CD14-positive monocyte (primary cell): Measurements from ENCODE around the gene FBXL17. TPM values are rescaled to one million over a fixed set of nuclear protein-coding genes. Genes with fewer than 3 reads are reported as not detected.

Experiments used
- DNase-seq, 3 donors: peaks; one replicate each; pipeline ENCODE4 v3.0.0-alpha.2; 2011 to 2022
- H2AFZ ChIP-seq: 2 replicates; pipeline ENCODE4 v1.6.0; 2012; ENCODE audit warnings: mild to moderate bottlenecking, low read depth, low read length, inconsistent platforms; ENCODE audit not compliant: insufficient read depth, poor library complexity, severe bottlenecking
- H3K27ac ChIP-seq, 2 donors: 1 replicate in 1 of 2; 2 replicates in 1 of 2; pipeline ENCODE4 v1.5.1; 2012 to 2013; ENCODE audit warnings: low read length in 2 of 2, control low read depth in 1 of 2, inconsistent platforms in 1 of 2, low read depth in 1 of 2, mild to moderate bottlenecking in 1 of 2
- H3K27me3 ChIP-seq, 2 donors: one replicate each; pipeline versions ENCODE4 v1.6.0 to v1.6.1; 2011 to 2013; ENCODE audit warnings: low read length in 2 of 2; ENCODE audit not compliant: control insufficient read depth in 2 of 2, insufficient read depth in 2 of 2
- H3K36me3 ChIP-seq, 2 donors: replicated peaks in 1 of 2; 1 replicate in 1 of 2; 2 replicates in 1 of 2; pipeline versions ENCODE4 v1.5.1 to v1.6.1; 2012 to 2013; ENCODE audit warnings: low read length in 2 of 2, control low read depth in 1 of 2, inconsistent platforms in 1 of 2, mild to moderate bottlenecking in 1 of 2; ENCODE audit not compliant: insufficient read depth in 2 of 2, control insufficient read depth in 1 of 2
- H3K4me1 ChIP-seq, 2 donors: 1 replicate in 1 of 2; 2 replicates in 1 of 2; pipeline versions ENCODE4 v1.5.1 to v1.6.1; 2012 to 2013; ENCODE audit warnings: low read length in 2 of 2, control low read depth in 1 of 2, inconsistent platforms in 1 of 2, mild to moderate bottlenecking in 1 of 2, moderate library complexity in 1 of 2; ENCODE audit not compliant: insufficient read depth in 2 of 2, control insufficient read depth in 1 of 2
- H3K4me2 ChIP-seq: replicated peaks from 2 replicates; pipeline ENCODE3; 2012; ENCODE audit warnings: low read length, moderate library complexity, mild to moderate bottlenecking; ENCODE audit not compliant: poor library complexity, severe bottlenecking; ENCODE audit errors: extremely low read depth
- H3K4me3 ChIP-seq, 3 experiments: fragments of 200-600 bp in 1 of 3; sonication (generic) in 1 of 3; replicated peaks in 1 of 3; 1 replicate in 2 of 3; 2 replicates in 1 of 3; pipeline ENCODE4 v1.5.1; 2011 to 2013; ENCODE audit warnings: low read length in 3 of 3, mild to moderate bottlenecking in 3 of 3, control low read depth in 2 of 3, low read depth in 2 of 3, inconsistent platforms in 1 of 3, moderate library complexity in 1 of 3
- H3K79me2 ChIP-seq: 2 replicates; pipeline ENCODE4 v1.6.0; 2012; ENCODE audit warnings: mild to moderate bottlenecking, control low read depth, inconsistent platforms, low read length, moderate library complexity; ENCODE audit not compliant: insufficient read depth
- H3K9ac ChIP-seq: 2 replicates; pipeline ENCODE4 v1.6.0; 2017; ENCODE audit warnings: low read length, mild to moderate bottlenecking; ENCODE audit not compliant: insufficient read depth, poor library complexity, severe bottlenecking
- H3K9me3 ChIP-seq, 2 donors: replicated peaks in 1 of 2; 1 replicate in 1 of 2; 2 replicates in 1 of 2; pipeline versions ENCODE4 v1.5.1 to v1.6.1; 2012 to 2013; ENCODE audit warnings: low read length in 2 of 2, control low read depth in 1 of 2; ENCODE audit not compliant: control insufficient read depth in 1 of 2, insufficient read depth in 1 of 2
- H4K20me1 ChIP-seq: 2 replicates; pipeline ENCODE4 v1.6.0; 2012; ENCODE audit warnings: mild to moderate bottlenecking, low read length, control low read depth, moderate library complexity; ENCODE audit not compliant: insufficient read depth
- H3K27ac Mint-ChIP-seq, 7 donors: one replicate each; pipeline ENCODE4 v1.8.0; 2020; ENCODE audit warnings: mild to moderate bottlenecking in 7 of 7, mixed read lengths in 7 of 7, moderate library complexity in 6 of 7, inconsistent platforms in 2 of 7
- H3K27me3 Mint-ChIP-seq, 3 donors: one replicate each; pipeline ENCODE4 v1.8.0; 2021 to 2022; ENCODE audit warnings: low read depth in 3 of 3, mild to moderate bottlenecking in 3 of 3, mixed read lengths in 3 of 3, moderate library complexity in 3 of 3, inconsistent platforms in 1 of 3
- H3K36me3 Mint-ChIP-seq, 2 donors: one replicate each; pipeline ENCODE4 v1.8.0; 2020; ENCODE audit warnings: mixed read lengths in 2 of 2, inconsistent platforms in 1 of 2, mild to moderate bottlenecking in 1 of 2
- H3K4me1 Mint-ChIP-seq: one replicate; pipeline ENCODE4 v1.8.0; 2020; ENCODE audit warnings: mild to moderate bottlenecking, mixed read lengths
- H3K4me3 Mint-ChIP-seq, 2 donors: one replicate each; pipeline ENCODE4 v1.8.0; 2020; ENCODE audit warnings: mild to moderate bottlenecking in 2 of 2, mixed read lengths in 2 of 2, moderate library complexity in 1 of 2
- H3K9me3 Mint-ChIP-seq, 7 donors: one replicate each; pipeline ENCODE4 v1.8.0; 2020 to 2022; ENCODE audit warnings: mixed read lengths in 7 of 7, mild to moderate bottlenecking in 6 of 7, moderate library complexity in 6 of 7, inconsistent platforms in 2 of 7
- CTCF ChIP-seq: fragments of 200-600 bp; IDR thresholded peaks from one replicate; pipeline ENCODE4 v1.8.0; 2022; ENCODE audit warnings: antibody characterized with exemption, mild to moderate bottlenecking
- WGBS: methylation state at CpG from one replicate; pipeline ENCODE4 v1.1.5; 2013; ENCODE audit warnings: missing lambda C conversion rate; ENCODE audit not compliant: insufficient coverage; 5-methylcytosine and 5-hydroxymethylcytosine counted together
- intact Hi-C, 2 donors: fragments of 100-400 bp; cut with micrococcal nuclease; formaldehyde crosslinking; loops; one replicate each; pipeline versions ENCODE4 v1.15.0 to v1.15.1; 2023
- polyA plus RNA-seq, 3 donors: library from polyadenylated mRNA; depleted of rRNA in 1 of 3; unstranded in 2 of 3; stranded (reverse) in 1 of 3; fragments of 300-500 nt in 2 of 3; fragments of >200 nt in 1 of 3; fragmentation: Illumina TruSeq in 2 of 3; gene quantifications; 1 replicate in 2 of 3; 2 replicates in 1 of 3; pipeline ENCODE4 v1.2.3, GENCODE V29; 2012 to 2021

The FBXL17 gene
- polyA plus RNA-seq, 3 donors: 1.5 to 6.6 (median 2.0) TPM

GRCh38 chr5:108303611-108304010, 78.3 kb downstream of the FBXL17 start:
- no peak for TF ChIP-seq CTCF
- Histone ChIP-seq H2AFZ (no peak overlapping the region), H3K4me3 (no peak overlapping the region), H3K4me2 (no peak overlapping the region), H3K27me3 (no peaks in the 10 kb centered on the region), H3K79me2 (no peaks in the 10 kb centered on the region), H3K9ac (no peak overlapping the region), H3K27ac (no peak overlapping the region), H3K4me1 (no peaks in the 10 kb centered on the region), H3K36me3 (no peaks in the 10 kb centered on the region), H4K20me1 (no peaks in the 10 kb centered on the region), H3K9me3 (no peaks in the 10 kb centered on the region)
- Mint-ChIP-seq H3K9me3 (no peaks in the 10 kb centered on the region), H3K36me3 (peaks cover 0 to 1% of the 10 kb centered on the region in 2 donors), H3K4me3 (no peak overlapping the region), H3K4me1 (peaks cover 1% of the 10 kb centered on the region), H3K27me3 (no peaks in the 10 kb centered on the region), H3K27ac (no peak overlapping the region)
- no CpG with 5 or more reads among the region's 2 CpGs for WGBS
- DNase-seq: no peak
- intact Hi-C loops: no loop called here

GRCh38 chr5:108303086-108303485, 78.8 kb downstream of the FBXL17 start:
- Histone ChIP-seq H3K4me1 (no peaks in the 10 kb centered on the region), H4K20me1 (no peaks in the 10 kb centered on the region), H3K27ac (no peak overlapping the region), H2AFZ (no peak overlapping the region), H3K4me2 (no peak overlapping the region), H3K9ac (no peak overlapping the region), H3K36me3 (no peaks in the 10 kb centered on the region), H3K4me3 (no peak overlapping the region), H3K9me3 (no peaks in the 10 kb centered on the region), H3K79me2 (no peaks in the 10 kb centered on the region), H3K27me3 (no peaks in the 10 kb centered on the region)
- intact Hi-C loops: no loop called here
- peak in 1 of 3 donors; percentile 7 for DNase-seq
- no peak for TF ChIP-seq CTCF
- no CpG with 5 or more reads among the region's 1 CpG for WGBS
- Mint-ChIP-seq H3K9me3 (no peaks in the 10 kb centered on the region), H3K4me1 (peaks cover 1% of the 10 kb centered on the region), H3K27ac (peak overlapping the region in 2 of 7 donors; percentile 27 to 40), H3K27me3 (no peaks in the 10 kb centered on the region), H3K4me3 (no peak overlapping the region), H3K36me3 (peaks cover 0 to 1% of the 10 kb centered on the region in 2 donors)
